Astrocyte of the spinal cord (primary cell): ENCODE data around the gene ST8SIA2.

Source experiments
- DNase-seq: peaks from one replicate; pipeline ENCODE4 v3.0.0; 2011; ENCODE audit warnings: low read depth, low spot score
- H3K4me3 ChIP-seq: 2 replicates; pipeline ENCODE4 v1.5.1; 2011; ENCODE audit warnings: low read depth, mild to moderate bottlenecking, low read length, moderate library complexity
- in situ Hi-C: cut with HindIII; loops from 2 replicates; pipeline ENCODE4 v1.10.0; 2017; ENCODE audit warnings: low sequenced_read_pairs
- TF ChIP-seq, protein P1 (sequence below): IDR thresholded peaks from 2 replicates; pipeline ENCODE4 v1.5.1; 2012; ENCODE audit warnings: low read depth, mild to moderate bottlenecking, low read length, inconsistent platforms

Gene ST8SIA2

DNA sequence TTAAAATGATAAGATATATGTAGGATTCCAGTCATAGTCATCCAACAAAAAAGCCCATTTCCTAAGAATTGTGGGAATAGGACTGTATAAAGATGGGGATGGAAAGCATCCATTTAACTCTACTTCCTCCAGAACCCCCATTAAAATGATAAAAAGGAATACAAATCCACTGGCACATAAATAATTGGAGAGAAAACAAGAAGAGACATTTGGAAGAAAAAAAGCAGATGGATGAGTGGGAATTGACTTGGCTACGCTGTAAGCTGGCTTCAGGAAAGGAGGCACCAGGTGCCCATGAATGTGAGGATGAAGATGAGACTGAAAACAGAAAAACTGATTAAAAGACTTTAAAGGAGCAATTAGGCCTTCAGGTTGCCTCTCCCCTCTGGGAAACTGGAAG is 91.8 kb downstream of the ST8SIA2 start:
- in situ Hi-C loops = no loop called here
- DNase-seq = no peak
- TF ChIP-seq, protein P1, sequence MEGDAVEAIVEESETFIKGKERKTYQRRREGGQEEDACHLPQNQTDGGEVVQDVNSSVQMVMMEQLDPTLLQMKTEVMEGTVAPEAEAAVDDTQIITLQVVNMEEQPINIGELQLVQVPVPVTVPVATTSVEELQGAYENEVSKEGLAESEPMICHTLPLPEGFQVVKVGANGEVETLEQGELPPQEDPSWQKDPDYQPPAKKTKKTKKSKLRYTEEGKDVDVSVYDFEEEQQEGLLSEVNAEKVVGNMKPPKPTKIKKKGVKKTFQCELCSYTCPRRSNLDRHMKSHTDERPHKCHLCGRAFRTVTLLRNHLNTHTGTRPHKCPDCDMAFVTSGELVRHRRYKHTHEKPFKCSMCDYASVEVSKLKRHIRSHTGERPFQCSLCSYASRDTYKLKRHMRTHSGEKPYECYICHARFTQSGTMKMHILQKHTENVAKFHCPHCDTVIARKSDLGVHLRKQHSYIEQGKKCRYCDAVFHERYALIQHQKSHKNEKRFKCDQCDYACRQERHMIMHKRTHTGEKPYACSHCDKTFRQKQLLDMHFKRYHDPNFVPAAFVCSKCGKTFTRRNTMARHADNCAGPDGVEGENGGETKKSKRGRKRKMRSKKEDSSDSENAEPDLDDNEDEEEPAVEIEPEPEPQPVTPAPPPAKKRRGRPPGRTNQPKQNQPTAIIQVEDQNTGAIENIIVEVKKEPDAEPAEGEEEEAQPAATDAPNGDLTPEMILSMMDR = no peak
- no peak overlapping the region for H3K4me3 ChIP-seq

DNA sequence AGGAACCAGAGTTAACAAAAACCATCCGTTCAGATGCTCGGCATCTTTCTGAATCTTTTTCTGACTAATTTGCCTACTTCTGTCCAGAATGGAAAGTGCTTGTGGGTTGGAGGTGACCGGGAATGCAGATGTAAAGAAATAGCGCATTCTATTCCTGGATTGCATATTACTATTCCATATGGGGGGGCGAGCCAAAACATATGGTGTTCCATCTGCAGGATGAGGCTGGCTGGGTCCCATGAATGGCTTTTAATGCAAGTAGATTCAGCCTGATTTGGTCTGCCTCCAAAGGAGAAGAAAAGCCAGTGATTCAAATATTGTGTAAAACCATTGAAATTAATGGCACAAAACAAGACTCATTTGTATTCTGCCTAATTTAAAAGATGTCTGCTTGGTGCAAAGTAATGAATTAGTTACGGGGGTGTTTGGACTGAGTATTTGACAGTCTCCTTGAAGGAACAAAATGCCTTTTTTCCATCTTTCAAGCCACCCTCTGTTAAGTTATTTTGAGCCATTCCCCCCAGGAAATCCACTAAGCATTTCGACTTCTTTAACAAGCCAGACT is 99.0 kb downstream of the ST8SIA2 start:
- in situ Hi-C loops = no loop called here
- DNase-seq = no peak
- H3K4me3 ChIP-seq = no peak overlapping the region
- TF ChIP-seq, protein P1 = no peak

DNA sequence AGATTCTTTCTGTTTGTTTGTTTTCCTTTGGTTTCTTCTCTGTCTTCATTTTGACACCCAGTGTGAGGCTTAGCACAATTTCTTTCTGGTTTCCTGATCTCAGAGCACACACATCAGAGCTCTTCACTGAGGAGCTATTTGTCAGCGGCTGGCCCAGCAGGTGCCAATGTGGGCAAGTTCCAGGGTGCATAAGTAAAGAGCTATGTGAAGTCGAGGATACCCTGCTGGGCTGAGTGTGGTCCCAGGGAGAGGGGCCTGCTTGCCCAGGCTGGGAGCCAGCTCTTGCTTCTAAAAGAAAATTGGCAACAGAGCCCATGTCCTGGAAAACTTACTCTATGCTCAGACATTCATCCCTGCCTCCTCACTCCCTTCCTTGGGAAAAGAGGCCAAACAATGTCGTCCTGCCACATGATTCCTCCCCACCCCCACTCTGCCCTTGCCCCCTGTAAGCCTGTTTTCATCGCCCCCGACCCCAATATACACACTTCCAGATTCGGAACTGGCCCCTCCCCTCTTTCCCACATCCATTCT is 101.2 kb downstream of the ST8SIA2 start:
- H3K4me3 ChIP-seq = no peak overlapping the region
- DNase-seq = peak; percentile 15
- TF ChIP-seq, protein P1 = no peak
- in situ Hi-C loops = no loop called here

DNA sequence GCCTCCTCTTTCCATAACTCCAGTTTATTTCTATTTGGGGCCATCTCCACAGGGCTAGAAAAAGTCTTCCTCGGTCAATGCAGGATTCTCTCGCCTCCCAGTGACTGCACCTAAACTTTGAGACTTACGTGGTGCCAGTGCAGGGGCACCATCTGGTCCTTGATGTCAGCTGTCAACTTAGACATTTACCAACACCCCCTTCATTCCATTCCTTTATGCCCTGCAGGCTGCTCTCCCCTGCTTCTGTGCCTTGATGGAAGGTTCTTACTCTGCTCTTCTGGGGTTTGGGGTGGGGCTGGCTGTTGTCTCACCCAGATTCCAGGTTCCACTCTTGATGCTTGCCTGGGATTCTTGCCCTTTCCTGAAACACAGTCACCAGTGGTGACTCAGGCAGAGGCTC is 101.8 kb downstream of the ST8SIA2 start:
- TF ChIP-seq, protein P1 = no peak
- no peak overlapping the region for H3K4me3 ChIP-seq
- in situ Hi-C loops = no loop called here
- DNase-seq = no peak

DNA sequence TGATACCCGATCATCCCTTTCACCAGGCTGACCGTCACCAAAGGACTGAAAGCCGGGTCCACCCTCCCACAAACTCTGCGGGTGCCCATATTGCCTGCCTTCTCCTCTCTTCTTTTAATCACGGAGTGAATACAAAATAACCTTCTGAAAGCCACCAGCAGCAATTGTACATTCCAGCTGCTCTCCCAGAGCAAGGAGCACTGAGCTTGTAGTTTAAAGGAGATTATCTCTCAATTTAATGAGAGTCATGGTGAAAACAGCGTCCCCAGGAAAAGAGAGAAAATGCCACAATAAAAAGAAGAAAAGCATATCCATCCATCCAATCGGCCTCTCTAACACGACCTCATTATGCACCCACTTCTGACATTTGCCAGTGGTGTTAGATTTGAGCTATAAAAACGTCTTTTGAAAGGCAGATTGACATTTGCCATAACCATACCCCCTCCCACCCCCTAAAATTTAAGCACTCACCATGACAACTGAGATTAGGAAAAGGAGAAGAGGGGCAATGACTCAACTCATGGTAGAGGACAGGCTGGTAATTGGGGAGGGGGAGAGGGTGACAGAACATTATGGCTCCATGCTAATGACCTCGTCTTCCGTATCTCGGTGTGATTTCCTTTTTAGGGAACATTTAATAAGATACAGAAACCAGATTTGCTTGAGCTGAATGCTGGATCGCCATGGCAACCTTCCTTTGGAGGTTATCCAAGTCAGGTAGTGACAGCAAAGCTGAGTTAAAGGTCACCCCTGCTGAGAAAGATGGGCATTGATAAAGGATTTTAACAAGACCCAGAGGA is 106.2 kb downstream of the ST8SIA2 start:
- no peak overlapping the region for H3K4me3 ChIP-seq
- TF ChIP-seq, protein P1 = no peak
- in situ Hi-C loops = no loop called here
- DNase-seq = no peak

DNA sequence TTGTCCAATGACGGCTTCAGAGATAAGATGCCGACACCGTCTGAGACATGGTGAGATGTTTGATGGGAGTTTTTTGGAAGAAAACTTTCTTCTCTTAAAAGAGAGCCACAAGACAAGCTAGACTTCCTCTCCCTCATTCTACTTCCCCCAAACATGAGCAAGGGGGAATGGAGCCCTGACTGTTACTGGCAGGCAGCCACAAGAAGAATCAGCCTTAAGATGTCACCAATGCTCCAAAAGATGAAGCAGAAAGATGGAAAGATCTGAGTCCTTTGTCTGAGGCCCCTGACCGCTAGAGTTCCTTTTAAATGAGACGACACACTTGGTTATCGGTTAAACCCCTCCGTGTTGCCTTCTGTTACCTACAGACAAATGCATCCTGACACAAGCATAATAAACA is 108.7 kb downstream of the ST8SIA2 start:
- in situ Hi-C loops = no loop called here
- no peak for DNase-seq
- TF ChIP-seq, protein P1 = no peak
- H3K4me3 ChIP-seq = no peak overlapping the region
